Activated CD8-positive, alpha-beta T cell treated with anti-CD3 and anti-CD28 coated beads, Interleukin-2, amount 10 ng/mL, durations not matched to agents 7 days and 5 days (primary cell): ENCODE results near the gene NPTX1. TPM values are rescaled to one million over a fixed set of nuclear protein-coding genes. Genes with fewer than 3 reads are reported as not detected.

ENCODE experiments used
- ATAC-seq: fragments of 150-1000 bp; cut with Tn5 transposase; one replicate; pipeline ENCODE4 v1.10.0; 2021; ENCODE audit warnings: moderate library complexity
- CTCF ChIA-PET: fragments of 350-600 bp; sonication (Branson Sonifier 250); formaldehyde crosslinking; loops from one replicate; lab custom pipeline; 2021; ENCODE audit warnings: antibody characterized with exemption; lab: Charles Lee
- POLR2A ChIA-PET: fragments of 350-600 bp; sonication (Branson Sonifier 250); formaldehyde crosslinking; loops from one replicate; lab custom pipeline; 2021; ENCODE audit warnings: antibody characterized with exemption; lab: Charles Lee
- DNase-seq: peaks from one replicate; pipeline ENCODE4 v3.0.0-alpha.2; 2020
- H3K27ac Mint-ChIP-seq: one replicate; pipeline ENCODE4 v1.8.0; 2021; ENCODE audit warnings: mild to moderate bottlenecking, mixed read lengths
- H3K27me3 Mint-ChIP-seq: one replicate; pipeline ENCODE4 v1.8.0; 2021; ENCODE audit warnings: low read depth, mixed read lengths
- H3K36me3 Mint-ChIP-seq: one replicate; pipeline ENCODE4 v1.8.0; 2021; ENCODE audit warnings: low read depth, mixed read lengths
- H3K4me1 Mint-ChIP-seq: one replicate; pipeline ENCODE4 v1.8.0; 2021; ENCODE audit warnings: low read depth, mixed read lengths
- H3K4me3 Mint-ChIP-seq: one replicate; pipeline ENCODE4 v1.8.0; 2021; ENCODE audit warnings: mild to moderate bottlenecking, mixed read lengths
- H3K9me3 Mint-ChIP-seq: one replicate; pipeline ENCODE4 v1.8.0; 2022; ENCODE audit warnings: mixed read lengths; ENCODE audit not compliant: insufficient read depth
- total RNA-seq, 2 experiments: library from RNA; stranded (reverse); gene quantifications; one replicate each; pipeline ENCODE4 v1.2.3, GENCODE V29; 2021

Gene NPTX1
- total RNA-seq, 2 experiments from 2014 or later: 16.7 to 18.9 TPM

GRCh38 chr17:80465327-80465974 lies 11.0 kb downstream of the NPTX1 start:
- Mint-ChIP-seq H3K4me3 (no peak overlapping the region), H3K36me3 (peaks cover 2% of the 10 kb centered on the region), H3K9me3 (no peaks in the 10 kb centered on the region), H3K27me3 (peaks cover 24% of the 10 kb centered on the region), H3K27ac (no peak overlapping the region), H3K4me1 (peaks cover 5% of the 10 kb centered on the region)
- ChIA-PET CTCF (no interaction called here), POLR2A (interaction anchor here (1.3 to 3.4 kb wide), 2 partner anchors 9 to 11 kb away, joined by 3 to 22 read pairs; no protein-coding TSS in a partner anchor)
- DNase-seq (no peak), ATAC-seq (no peak)

DNA sequence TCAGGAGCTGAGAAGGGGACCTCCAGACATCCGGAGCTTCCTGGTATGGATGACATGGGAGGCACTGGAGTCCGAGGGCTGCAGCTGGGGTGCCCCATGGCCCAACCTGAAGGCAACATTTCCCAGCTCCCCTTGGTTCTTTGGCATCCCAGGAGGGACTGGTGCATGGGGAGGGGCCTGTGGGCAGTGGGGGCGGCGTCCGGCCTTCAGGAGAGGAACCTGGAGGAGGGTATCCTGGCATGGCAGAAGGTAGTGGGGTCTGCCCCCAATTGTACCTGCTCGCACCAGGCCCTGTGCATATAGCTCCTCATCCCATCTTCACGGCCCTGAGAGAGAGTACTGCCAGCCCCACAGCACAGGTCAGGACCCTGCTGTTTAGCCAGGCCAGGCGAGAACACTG lies 11.9 kb downstream of the NPTX1 start:
- H3K27ac Mint-ChIP-seq: no peak overlapping the region
- peaks cover 2% of the 10 kb centered on the region for H3K36me3 Mint-ChIP-seq
- ChIA-PET CTCF (interaction anchor here (1.5 to 1.9 kb wide), 2 partner anchors 10 to 37 kb away, joined by 4 to 9 read pairs; no protein-coding TSS in a partner anchor), POLR2A (interaction anchor here (1.3 to 3.4 kb wide), 2 partner anchors 8 to 10 kb away, joined by 3 to 22 read pairs; no protein-coding TSS in a partner anchor)
- H3K4me1 Mint-ChIP-seq: peaks cover 5% of the 10 kb centered on the region
- peaks cover 29% of the 10 kb centered on the region for H3K27me3 Mint-ChIP-seq
- DNase-seq (no peak), ATAC-seq (no peak)
- H3K4me3 Mint-ChIP-seq: no peak overlapping the region
- H3K9me3 Mint-ChIP-seq: no peaks in the 10 kb centered on the region

DNA sequence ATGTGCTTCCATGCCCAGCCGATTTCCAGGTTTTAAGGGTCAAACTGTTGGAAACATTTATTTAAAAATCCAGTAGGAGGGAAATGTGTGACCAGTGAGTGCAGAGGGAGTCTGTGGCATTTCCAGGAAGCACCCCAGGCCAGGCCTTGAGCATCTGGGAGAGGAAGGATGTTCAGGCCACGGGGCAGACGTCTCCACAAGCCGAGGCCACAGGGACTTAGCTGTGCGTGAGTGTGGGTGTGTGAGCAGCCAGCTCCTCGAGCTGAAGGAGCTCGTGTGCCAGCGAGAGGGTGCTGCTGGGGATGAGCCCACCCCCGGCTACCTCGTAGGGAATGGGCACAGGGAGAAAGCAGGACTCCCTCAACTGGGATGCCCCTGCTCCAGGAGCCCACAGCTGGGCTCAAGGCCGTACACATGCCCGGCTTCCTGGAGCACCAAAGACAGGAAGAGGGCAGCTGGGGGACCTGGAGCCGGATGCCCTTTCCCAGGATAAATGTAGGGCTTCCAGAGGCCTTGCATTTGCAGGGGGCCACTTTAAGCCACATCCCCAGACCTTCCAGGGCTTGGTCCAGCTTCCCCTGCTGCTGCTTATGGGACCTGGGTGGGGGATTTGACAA lies 12.5 kb downstream of the NPTX1 start:
- no peak overlapping the region for H3K27ac Mint-ChIP-seq
- POLR2A ChIA-PET: interaction anchor here (1.3 to 3.4 kb wide), 2 partner anchors 8 to 9 kb away, joined by 3 to 22 read pairs; no protein-coding TSS in a partner anchor
- DNase-seq: no peak
- H3K4me3 Mint-ChIP-seq: no peak overlapping the region
- no peaks in the 10 kb centered on the region for H3K9me3 Mint-ChIP-seq
- H3K27me3 Mint-ChIP-seq: peaks cover 30% of the 10 kb centered on the region
- H3K36me3 Mint-ChIP-seq: peaks cover 2% of the 10 kb centered on the region
- ATAC-seq: no peak
- H3K4me1 Mint-ChIP-seq: peaks cover 5% of the 10 kb centered on the region
- CTCF ChIA-PET: interaction anchor here (1.5 to 1.9 kb wide), 2 partner anchors 9 to 36 kb away, joined by 4 to 9 read pairs; no protein-coding TSS in a partner anchor

DNA sequence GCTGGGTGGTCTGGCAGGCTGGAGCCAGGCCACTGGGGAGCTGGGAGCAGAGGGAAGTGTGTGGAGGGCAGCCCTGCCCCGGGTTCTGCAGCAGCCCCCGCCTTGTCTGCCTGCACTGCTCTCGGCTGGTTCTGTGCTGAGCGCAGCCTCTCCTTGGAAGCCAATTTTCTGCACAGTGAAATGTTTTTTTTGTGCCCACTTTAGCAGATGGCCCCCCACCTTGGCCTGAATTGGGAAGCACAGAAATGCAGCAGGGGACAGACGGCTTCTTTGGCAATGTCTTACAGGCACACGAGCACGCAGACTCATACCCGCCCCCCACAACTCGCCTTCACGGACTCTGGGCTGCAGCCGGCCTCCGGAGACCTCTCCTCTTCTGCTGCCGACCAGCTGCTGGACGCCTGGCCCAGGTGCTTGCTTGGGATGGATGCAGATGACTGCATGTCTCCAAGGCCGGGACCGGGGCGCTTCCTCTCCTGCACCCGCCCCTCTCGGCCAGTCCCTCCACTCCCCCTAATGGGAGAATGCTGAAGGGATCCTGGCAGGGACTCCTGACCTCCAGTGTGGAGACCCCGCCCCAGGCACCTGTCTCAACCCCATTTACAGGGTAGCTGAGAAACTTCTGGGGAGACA lies 14.8 kb downstream of the NPTX1 start:
- POLR2A ChIA-PET: no interaction called here
- H3K4me3 Mint-ChIP-seq: no peak overlapping the region
- no peak overlapping the region for H3K27ac Mint-ChIP-seq
- H3K36me3 Mint-ChIP-seq: no peaks in the 10 kb centered on the region
- H3K27me3 Mint-ChIP-seq: peaks cover 25% of the 10 kb centered on the region
- peaks cover 24% of the 10 kb centered on the region for H3K4me1 Mint-ChIP-seq
- H3K9me3 Mint-ChIP-seq: no peaks in the 10 kb centered on the region
- CTCF ChIA-PET: no interaction called here
- no peak for ATAC-seq
- DNase-seq: no peak

DNA sequence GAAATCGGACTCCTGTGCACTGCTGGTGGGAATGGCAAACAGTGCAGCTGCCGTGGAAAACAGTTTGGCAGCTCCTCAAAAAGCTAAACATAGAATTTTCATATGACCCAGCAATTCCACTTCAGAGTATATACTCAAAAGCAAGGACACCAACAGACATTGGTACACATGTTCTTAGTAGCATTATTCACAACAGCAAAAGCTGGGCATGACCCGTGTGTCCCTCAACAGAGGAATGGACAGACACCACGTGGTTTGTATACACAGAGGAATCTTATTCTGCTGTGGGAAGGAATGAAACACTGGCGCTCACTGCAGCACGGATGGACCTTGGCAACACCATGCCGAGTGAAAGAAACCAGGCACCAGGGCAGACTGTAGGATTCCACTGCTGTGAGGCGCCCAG lies 16.0 kb downstream of the NPTX1 start:
- peaks cover 35% of the 10 kb centered on the region for H3K4me1 Mint-ChIP-seq
- H3K4me3 Mint-ChIP-seq: no peak overlapping the region
- peaks cover 25% of the 10 kb centered on the region for H3K27me3 Mint-ChIP-seq
- POLR2A ChIA-PET: no interaction called here
- CTCF ChIA-PET: no interaction called here
- H3K27ac Mint-ChIP-seq: no peak overlapping the region
- no peaks in the 10 kb centered on the region for H3K9me3 Mint-ChIP-seq
- ATAC-seq (no peak), DNase-seq (no peak)
- no peaks in the 10 kb centered on the region for H3K36me3 Mint-ChIP-seq

DNA sequence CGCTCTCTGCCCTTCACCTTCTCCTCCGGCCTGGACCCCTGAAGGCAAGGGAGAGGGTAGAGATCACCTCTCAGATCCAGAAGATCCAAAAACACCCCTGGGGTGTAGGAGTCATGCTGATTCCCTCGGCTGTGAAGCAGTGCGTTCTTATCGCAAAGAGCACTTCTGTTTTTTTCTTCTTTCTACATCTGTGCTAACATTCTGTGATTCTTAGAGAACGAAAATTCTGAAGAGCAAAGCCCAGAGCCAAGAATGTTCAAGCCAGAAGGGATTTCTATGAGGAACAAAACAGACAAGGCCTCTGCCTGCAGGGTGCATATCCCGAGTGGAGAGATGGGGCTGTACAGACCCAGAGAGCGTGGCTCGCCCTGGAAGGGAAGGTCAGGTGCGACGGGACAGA lies 17.2 kb downstream of the NPTX1 start:
- H3K4me3 Mint-ChIP-seq: no peak overlapping the region
- DNase-seq (no peak), ATAC-seq (no peak)
- H3K4me1 Mint-ChIP-seq: peaks cover 40% of the 10 kb centered on the region
- H3K27me3 Mint-ChIP-seq: peaks cover 25% of the 10 kb centered on the region
- H3K36me3 Mint-ChIP-seq: no peaks in the 10 kb centered on the region
- CTCF ChIA-PET: no interaction called here
- H3K27ac Mint-ChIP-seq: peak overlapping the region; percentile 13
- no peaks in the 10 kb centered on the region for H3K9me3 Mint-ChIP-seq
- POLR2A ChIA-PET: no interaction called here

- DNase-seq: no peak
- ChIA-PET POLR2A (no interaction called here), CTCF (no interaction called here)
- Mint-ChIP-seq H3K4me1 (peaks cover 47% of the 10 kb centered on the region), H3K9me3 (no peaks in the 10 kb centered on the region), H3K27ac (no peak overlapping the region), H3K27me3 (peaks cover 25% of the 10 kb centered on the region), H3K4me3 (no peak overlapping the region), H3K36me3 (no peaks in the 10 kb centered on the region)
- no peak for ATAC-seq
These were observed 18.4 kb downstream of the NPTX1 start for GRCh38 chr17:80458016-80458415.

GRCh38 chr17:80457236-80457856 lies 19.1 kb downstream of the NPTX1 start:
- Mint-ChIP-seq H3K27ac (peak overlapping the region; percentile 53), H3K27me3 (peaks cover 25% of the 10 kb centered on the region), H3K4me1 (peaks cover 48% of the 10 kb centered on the region), H3K9me3 (no peaks in the 10 kb centered on the region), H3K36me3 (no peaks in the 10 kb centered on the region), H3K4me3 (peak overlapping the region; percentile 16)
- CTCF ChIA-PET: no interaction called here
- ATAC-seq (no peak), DNase-seq (peak; percentile 52)
- POLR2A ChIA-PET: no interaction called here

DNA sequence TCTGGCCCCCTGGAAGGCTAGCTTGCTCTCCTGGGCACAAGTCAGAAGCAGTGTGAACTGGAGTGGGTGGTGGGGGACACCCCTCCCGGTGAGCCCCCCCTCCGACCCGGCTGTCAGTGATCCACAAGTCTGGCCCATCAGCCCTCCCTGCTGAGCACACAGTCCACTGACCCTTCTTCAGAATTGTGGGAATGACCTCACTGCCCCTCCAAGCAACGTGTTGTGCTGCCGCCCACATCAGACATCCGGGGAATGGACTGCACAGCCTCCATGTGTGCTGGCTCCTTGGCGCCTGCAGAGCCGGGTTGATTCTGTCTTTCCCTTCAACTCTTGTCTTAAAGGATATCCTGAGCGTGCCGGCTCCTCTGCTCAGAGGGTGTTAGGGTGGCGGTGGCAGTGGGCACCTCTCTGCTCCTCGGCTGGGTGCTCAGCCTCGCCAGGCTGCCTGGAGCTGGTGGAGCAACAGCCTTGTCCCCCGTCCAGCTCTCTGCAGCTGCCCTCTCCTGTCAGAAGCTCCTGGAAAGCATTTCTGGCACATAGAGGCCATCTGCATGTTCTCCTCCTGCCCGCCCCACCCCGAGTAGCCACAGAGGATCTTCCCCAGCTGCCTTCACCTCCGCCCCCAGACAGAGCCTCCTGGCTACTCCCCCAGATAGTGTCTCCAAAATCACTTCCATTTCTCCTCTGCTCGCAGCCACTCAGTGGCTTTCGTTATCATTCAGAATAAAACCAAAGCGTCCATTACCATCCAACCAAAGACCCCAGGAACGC lies 19.8 kb downstream of the NPTX1 start:
- POLR2A ChIA-PET: interaction anchor here (1.1 kb wide), 1 partner anchor 8 kb away, joined by 3 read pairs; no protein-coding TSS in a partner anchor

GRCh38 chr17:80455784-80456183 lies 20.6 kb downstream of the NPTX1 start:
- Mint-ChIP-seq H3K36me3 (no peaks in the 10 kb centered on the region), H3K9me3 (no peaks in the 10 kb centered on the region), H3K27ac (peak overlapping the region; percentile 95), H3K4me1 (peaks cover 50% of the 10 kb centered on the region), H3K27me3 (peaks cover 21% of the 10 kb centered on the region), H3K4me3 (peak overlapping the region; percentile 94)
- ATAC-seq (no peak), DNase-seq (no peak)
- CTCF ChIA-PET: interaction anchor here (1.6 kb wide), 1 partner anchor 28 kb away, joined by 13 read pairs; no protein-coding TSS in a partner anchor
- POLR2A ChIA-PET: interaction anchor here (1.1 to 2.3 kb wide), 6 partner anchors 9 to 377 kb away, joined by 3 to 17 read pairs (median 5); partner anchors contain the start of gene NPTX1

More for the DNA sequence above, 19.8 kb downstream of the NPTX1 start:
- ATAC-seq (no peak), DNase-seq (no peak)
- Mint-ChIP-seq H3K27ac (peak overlapping the region; percentile 6), H3K4me3 (peak overlapping the region; percentile 20), H3K36me3 (no peaks in the 10 kb centered on the region), H3K9me3 (no peaks in the 10 kb centered on the region), H3K4me1 (peaks cover 48% of the 10 kb centered on the region), H3K27me3 (peaks cover 21% of the 10 kb centered on the region)
- CTCF ChIA-PET: no interaction called here

DNA sequence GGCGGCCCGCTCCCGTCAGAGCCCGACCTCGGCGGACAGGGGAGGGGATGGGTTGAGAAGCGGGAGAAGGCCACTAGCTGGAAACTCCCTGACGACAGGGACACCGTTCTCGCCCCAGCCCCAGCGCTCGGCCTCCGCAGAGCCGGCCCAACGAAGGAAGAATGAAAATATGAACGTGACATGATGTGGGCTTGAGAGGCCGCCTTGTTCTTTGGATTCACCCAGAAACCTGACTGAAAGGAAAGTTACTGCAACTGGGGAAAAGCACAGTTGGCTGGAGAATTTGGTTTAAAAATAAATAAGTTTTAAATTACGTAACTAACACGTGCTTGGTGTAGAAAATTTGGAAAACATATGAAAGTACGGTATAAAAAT lies 21.1 kb downstream of the NPTX1 start:
- Mint-ChIP-seq H3K36me3 (no peaks in the 10 kb centered on the region), H3K4me3 (peak overlapping the region; percentile 94), H3K27ac (peak overlapping the region; percentile 95), H3K4me1 (peaks cover 50% of the 10 kb centered on the region), H3K27me3 (peaks cover 21% of the 10 kb centered on the region), H3K9me3 (no peaks in the 10 kb centered on the region)
- POLR2A ChIA-PET: interaction anchor here (0.6 to 2.3 kb wide), 20 partner anchors 9 to 640 kb away, joined by 3 to 22 read pairs (median 5); partner anchors contain the start of genes NPTX1 and RPTOR
- CTCF ChIA-PET: interaction anchor here (1.1 to 1.6 kb wide), 4 partner anchors 28 to 354 kb away, joined by 3 to 13 read pairs (median 8); partner anchors contain the start of gene GAA
- peak; percentile 54 for DNase-seq
- ATAC-seq: no peak
